Omental fat pad (tissue), 4 donors: Measurements from ENCODE around the gene CIITA. TPM values are rescaled to one million over a fixed set of nuclear protein-coding genes. Genes with fewer than 3 reads are reported as not detected.
A peak's percentile ranks its signal among the peaks of the same experiment; 100 is the strongest.

Experiments
- ATAC-seq: fragments of 150-250 bp; one replicate; pipeline ENCODE4 v1.9.1; 2016; ENCODE audit warnings: mild to moderate bottlenecking, moderate library complexity; ENCODE audit not compliant: low FRiP score
- DNase-seq: peaks from one replicate; pipeline ENCODE4 v3.0.0-alpha.2; 2019; ENCODE audit warnings: low spot score
- total RNA-seq, 4 donors: library from RNA; depleted of rRNA; stranded (reverse); fragments of >200 nt; gene quantifications; one replicate each; pipeline ENCODE4 v1.1.0, GENCODE V29; 2016
- TF ChIP-seq, protein P1 (sequence below), 3 donors: fragments of 450-650 bp; IDR thresholded peaks; one replicate each; pipeline ENCODE4 v1.5.1; 2016 to 2017; ENCODE audit warnings: antibody characterized with exemption in 3 of 3, mild to moderate bottlenecking in 3 of 3, moderate library complexity in 2 of 3

The CIITA gene
- total RNA-seq, 4 donors from 2014 or later = 3.2 to 101 (median 11.2) TPM

DNA sequence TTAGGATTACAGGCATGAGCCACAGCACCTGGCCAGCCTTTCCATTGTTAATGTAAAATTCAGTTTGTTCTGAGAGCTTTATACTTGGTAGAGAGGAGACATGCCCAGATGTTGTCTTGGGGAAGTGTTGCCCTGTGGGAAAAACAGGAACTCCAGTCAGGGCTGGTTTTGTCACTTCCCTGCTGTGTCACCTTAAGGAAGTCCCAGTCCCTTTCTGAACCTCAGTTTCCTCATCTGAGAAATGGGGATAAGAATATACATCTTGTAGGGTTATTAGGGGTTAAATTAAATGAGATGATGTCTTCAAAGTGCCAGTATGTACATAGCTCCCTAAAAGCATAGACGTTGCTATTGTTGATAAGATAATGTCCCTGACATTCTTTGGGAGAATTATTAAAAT lies 92.6 kb downstream of the CIITA start:
- ATAC-seq (no peak), DNase-seq (no peak)
- TF ChIP-seq, protein P1, sequence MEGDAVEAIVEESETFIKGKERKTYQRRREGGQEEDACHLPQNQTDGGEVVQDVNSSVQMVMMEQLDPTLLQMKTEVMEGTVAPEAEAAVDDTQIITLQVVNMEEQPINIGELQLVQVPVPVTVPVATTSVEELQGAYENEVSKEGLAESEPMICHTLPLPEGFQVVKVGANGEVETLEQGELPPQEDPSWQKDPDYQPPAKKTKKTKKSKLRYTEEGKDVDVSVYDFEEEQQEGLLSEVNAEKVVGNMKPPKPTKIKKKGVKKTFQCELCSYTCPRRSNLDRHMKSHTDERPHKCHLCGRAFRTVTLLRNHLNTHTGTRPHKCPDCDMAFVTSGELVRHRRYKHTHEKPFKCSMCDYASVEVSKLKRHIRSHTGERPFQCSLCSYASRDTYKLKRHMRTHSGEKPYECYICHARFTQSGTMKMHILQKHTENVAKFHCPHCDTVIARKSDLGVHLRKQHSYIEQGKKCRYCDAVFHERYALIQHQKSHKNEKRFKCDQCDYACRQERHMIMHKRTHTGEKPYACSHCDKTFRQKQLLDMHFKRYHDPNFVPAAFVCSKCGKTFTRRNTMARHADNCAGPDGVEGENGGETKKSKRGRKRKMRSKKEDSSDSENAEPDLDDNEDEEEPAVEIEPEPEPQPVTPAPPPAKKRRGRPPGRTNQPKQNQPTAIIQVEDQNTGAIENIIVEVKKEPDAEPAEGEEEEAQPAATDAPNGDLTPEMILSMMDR (IDR thresholded peaks at IDR 0.05) = no peak

DNA sequence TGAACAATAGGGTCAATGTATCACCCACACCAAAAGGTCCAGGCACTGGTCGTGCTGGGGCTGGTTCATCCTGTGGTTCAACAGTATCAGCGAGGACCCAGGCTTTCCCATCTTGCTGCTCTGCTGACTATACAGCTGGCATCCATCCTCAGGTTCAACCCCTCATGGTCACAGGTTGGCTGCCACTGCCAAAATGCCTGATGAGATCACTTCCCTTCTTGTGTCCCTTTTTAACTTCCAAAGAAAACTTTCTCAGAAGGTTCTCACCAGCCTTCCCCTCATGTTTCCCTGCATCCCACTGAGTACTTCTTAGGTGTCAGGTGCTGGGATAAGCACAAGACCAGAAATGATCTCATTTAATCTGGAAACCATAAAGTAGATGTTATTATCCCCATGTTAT lies 93.1 kb downstream of the CIITA start:
- no peak for ATAC-seq
- TF ChIP-seq, protein P1 (IDR thresholded peaks at IDR 0.05) = no peak
- DNase-seq = no peak

DNA sequence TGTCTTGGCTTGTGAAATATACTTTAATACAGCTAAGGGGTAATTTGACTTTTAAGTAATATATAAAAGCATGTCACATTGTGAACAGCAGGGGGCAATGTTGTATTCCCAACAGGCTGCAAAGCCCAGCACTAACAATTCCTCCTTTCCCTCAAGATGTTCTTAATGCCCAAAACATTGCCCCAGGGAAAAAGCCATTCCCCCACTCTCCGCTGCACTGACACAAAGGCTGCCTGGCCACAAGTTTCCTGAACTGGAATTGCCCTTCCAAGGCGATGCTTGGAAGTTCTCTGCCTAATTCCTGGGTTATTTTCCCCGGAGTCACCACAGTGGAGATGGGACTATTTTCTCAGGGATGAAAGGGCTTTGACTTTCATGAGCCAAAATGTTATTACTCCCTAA lies 94.6 kb downstream of the CIITA start:
- DNase-seq = no peak
- ATAC-seq = no peak
- TF ChIP-seq, protein P1 (IDR thresholded peaks at IDR 0.05) = peak in 2 of 3 donors; percentile 31 to 62

DNA sequence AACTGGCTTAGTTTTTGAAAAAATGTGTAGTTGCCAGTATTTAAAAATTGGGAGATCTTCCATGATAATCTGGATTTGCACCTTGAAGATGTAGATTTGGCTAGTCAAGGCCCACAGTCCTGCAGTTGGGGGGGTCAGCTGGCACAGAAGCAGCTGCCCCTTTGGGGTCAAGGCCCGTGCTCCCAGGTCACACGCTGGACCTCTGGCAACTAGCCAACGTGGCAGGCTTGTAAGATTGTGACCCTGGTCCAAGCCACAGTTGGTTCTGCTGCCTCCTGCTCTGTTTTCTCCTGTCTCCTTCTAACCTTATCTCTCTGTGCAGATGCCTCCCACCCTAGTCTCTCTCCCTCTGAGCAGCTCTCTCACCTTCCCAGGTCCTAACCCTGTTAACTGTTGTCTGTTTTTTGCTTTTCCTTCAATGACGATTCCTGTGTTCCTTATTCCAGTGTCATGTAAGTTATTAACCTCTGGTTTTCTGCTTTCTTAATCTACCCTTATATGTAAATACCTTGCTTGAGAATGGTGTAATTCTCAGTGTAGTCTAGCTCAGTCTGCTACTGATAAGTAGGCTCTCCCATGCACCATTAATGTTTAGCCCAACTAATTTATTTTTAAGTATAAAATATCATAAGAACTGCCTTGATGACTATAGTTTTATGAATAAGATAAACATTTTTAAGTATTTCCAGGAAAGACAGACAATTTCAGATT lies 95.3 kb downstream of the CIITA start:
- TF ChIP-seq, protein P1 (IDR thresholded peaks at IDR 0.05) = no peak
- no peak for DNase-seq
- ATAC-seq = no peak

DNA sequence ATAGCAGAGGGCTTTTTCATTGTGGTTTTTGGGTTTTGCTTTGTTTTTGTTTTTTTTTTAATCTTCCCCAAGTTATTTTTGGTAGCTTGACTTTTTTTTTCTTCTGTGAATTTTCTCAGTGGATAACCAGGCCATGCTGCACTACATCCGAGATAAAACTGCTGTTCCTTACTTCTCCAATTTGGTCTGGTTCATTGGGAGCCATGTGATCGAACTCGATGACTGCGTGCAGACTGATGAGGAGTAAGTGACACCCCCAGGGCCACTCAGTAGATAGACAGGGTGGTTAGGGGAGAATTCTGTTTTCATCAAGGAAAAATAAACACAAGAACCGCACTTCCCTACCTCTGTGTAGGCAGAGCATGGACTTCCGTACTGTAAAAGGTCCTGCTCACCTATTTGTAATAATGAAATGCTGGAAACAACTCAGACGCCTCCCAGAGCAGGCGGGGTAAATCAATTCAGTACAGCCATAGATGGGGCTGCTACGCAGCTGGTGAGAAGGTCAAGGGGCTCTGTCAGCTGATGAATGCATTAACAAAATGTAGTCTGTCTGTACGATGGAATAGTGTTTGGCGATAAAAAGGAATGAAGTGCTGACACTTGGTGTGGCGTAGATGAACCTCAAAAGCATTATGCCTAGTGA lies 95.9 kb downstream of the CIITA start:
- ATAC-seq (no peak), DNase-seq (no peak)
- TF ChIP-seq, protein P1 (IDR thresholded peaks at IDR 0.05) = no peak

DNA sequence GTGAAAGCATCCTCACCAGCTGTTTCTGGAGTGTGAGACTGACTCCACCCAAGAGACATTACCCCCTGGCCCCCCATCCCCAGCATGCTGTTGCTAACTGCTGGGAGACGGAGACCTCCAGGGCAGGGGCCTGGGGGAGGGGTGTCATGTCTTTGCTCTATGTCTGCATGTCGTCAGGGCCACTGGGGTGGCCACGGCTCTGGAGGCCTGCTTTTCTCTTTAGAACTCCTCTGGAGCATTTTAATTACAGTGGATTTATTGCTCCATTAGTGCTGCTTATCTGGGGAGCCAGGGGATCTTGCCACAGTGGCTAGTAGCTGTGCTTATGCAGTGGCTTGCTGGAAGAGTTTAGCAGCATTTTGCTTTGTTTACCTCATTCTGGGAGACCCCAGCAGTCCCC lies 99.6 kb downstream of the CIITA start:
- DNase-seq (no peak), ATAC-seq (no peak)
- TF ChIP-seq, protein P1 (IDR thresholded peaks at IDR 0.05) = no peak

DNA sequence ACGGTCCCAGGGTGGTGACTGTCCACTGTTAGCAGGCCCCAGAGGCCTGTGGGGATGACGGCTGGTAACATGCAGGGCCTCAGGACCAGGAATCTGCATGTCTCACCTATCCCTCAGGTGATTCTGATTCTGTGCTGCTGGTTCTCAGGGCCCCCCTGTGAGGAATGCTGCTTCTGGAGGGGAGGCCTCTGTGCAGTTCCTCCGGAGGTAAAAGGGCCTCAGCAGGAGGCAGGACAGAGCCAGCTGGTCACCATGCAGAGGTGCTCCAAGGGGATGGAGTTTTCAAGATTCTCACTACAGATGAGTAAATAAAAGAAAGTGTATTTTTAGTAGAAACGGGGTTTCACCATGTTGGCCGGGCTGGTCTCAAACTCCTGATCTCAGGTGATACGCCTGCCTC lies 101.1 kb downstream of the CIITA start:
- DNase-seq = no peak
- TF ChIP-seq, protein P1 (IDR thresholded peaks at IDR 0.05) = no peak

More for the DNA sequence above, 101.1 kb downstream of the CIITA start:
- ATAC-seq = no peak
